ENCODE measurements around the gene MRPL3. TPM values are rescaled to one million over a fixed set of nuclear protein-coding genes. Genes with fewer than 3 reads are reported as not detected.
A peak's percentile ranks its signal among the peaks of the same experiment; 100 is the strongest.

MRPL3 gene
- polyA plus RNA-seq, 3 donors = 20.9 to 66.3 (median 62.9) TPM

DNA sequence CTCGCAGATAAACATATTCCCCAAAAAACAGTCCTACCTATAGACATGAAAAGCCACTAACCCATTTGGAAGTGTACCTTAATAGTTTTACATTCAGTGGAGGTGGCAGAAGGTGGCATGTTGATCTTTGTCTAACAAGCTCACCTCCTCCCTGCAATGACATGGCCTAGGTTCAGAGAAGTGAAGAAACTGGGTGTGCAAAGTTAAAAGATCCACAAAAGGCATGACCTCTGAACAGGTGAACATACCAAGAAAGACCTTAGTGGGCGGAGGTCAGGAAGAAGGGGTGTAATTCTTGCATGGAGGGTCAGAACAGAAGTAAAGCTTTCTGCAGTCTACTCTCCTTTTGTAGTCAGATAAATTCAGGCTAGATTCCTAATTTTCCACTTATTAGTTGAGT, 822 bp downstream of the MRPL3 start:
- H3K4me1 Mint-ChIP-seq = peaks cover 45% of the 10 kb centered on the region
- Histone ChIP-seq H3K79me2 (ENCODE audit: insufficient read depth, low read length) (peaks cover 28% of the 10 kb centered on the region), H3K27ac (ENCODE audit: low read depth in 1 of 2, low read length in 2 of 2) (peak overlapping the region in 1 of 2 donors; percentile 87), H3K27me3 (ENCODE audit: control insufficient read depth in 2 of 2, insufficient read depth in 2 of 2, low read length in 2 of 2) (no peaks in the 10 kb centered on the region), H3K4me3 (replicated peaks in 1 of 3; ENCODE audit: low read depth in 2 of 3, low read length in 3 of 3) (peak overlapping the region; percentile 67 to 96 (median 91)), H3K9me3 (replicated peaks in 1 of 2; ENCODE audit: control insufficient read depth in 1 of 2, insufficient read depth in 1 of 2, low read length in 2 of 2) (no peaks in the 10 kb centered on the region), H2AFZ (ENCODE audit: insufficient read depth, low read depth, low read length, poor library complexity, severe bottlenecking) (peak overlapping the region; percentile 97), H3K4me1 (ENCODE audit: control insufficient read depth in 1 of 2, insufficient read depth in 2 of 2, low read length in 2 of 2) (peaks cover 32 to 44% of the 10 kb centered on the region in 2 donors), H3K9ac (ENCODE audit: insufficient read depth, low read length, poor library complexity, severe bottlenecking) (peak overlapping the region; percentile 83), H3K4me2 (replicated peaks; ENCODE audit: extremely low read depth, low read length, poor library complexity, severe bottlenecking) (peak overlapping the region; percentile 92), H3K36me3 (replicated peaks in 1 of 2; ENCODE audit: control insufficient read depth in 1 of 2, insufficient read depth in 2 of 2, low read length in 2 of 2) (peaks cover 34 to 35% of the 10 kb centered on the region in 2 donors), H4K20me1 (ENCODE audit: insufficient read depth, low read length) (no peaks in the 10 kb centered on the region)
- TF ChIP-seq, protein P1, sequence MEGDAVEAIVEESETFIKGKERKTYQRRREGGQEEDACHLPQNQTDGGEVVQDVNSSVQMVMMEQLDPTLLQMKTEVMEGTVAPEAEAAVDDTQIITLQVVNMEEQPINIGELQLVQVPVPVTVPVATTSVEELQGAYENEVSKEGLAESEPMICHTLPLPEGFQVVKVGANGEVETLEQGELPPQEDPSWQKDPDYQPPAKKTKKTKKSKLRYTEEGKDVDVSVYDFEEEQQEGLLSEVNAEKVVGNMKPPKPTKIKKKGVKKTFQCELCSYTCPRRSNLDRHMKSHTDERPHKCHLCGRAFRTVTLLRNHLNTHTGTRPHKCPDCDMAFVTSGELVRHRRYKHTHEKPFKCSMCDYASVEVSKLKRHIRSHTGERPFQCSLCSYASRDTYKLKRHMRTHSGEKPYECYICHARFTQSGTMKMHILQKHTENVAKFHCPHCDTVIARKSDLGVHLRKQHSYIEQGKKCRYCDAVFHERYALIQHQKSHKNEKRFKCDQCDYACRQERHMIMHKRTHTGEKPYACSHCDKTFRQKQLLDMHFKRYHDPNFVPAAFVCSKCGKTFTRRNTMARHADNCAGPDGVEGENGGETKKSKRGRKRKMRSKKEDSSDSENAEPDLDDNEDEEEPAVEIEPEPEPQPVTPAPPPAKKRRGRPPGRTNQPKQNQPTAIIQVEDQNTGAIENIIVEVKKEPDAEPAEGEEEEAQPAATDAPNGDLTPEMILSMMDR (IDR thresholded peaks at IDR 0.05) = no peak
- DNase-seq = no peak
- WGBS (ENCODE audit: insufficient coverage) = no CpG with 5 or more reads among the region's 2 CpGs
- H3K9me3 Mint-ChIP-seq = peaks cover 0 to 6% (median 0%) of the 10 kb centered on the region in 7 donors
- H3K36me3 Mint-ChIP-seq = peaks cover 30 to 37% of the 10 kb centered on the region in 2 donors
- H3K27me3 Mint-ChIP-seq (ENCODE audit: low read depth in 3 of 3) = no peaks in the 10 kb centered on the region
- peak overlapping the region; percentile 1 to 93 (median 89) for H3K27ac Mint-ChIP-seq
- peak overlapping the region; percentile 96 for H3K4me3 Mint-ChIP-seq
- intact Hi-C loops (cut with micrococcal nuclease) = loop anchor here in 1 of 2 donors (2.0 kb wide), 1 partner anchor 141 kb away; no protein-coding TSS in a partner anchor

DNA sequence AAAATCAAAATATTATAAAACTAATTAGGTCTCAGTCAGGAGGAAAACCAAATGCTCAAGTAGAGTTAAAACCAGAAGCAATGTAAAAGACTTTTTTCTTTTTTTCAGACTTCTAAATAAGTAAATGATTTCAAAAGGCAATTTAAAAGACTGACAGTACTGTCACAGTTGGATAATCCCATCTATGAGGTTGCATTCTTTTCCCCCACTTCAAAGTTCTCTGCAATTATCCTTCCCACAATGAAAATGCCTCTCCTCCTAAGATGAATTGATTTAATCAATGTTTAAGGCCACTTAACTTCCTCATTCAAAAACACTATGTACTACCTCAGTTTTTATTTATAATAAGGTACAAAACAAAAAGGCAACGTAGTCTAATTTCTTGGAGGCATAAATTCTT, 8.1 kb downstream of the MRPL3 start:
- no peaks in the 10 kb centered on the region for H3K27me3 ChIP-seq (ENCODE audit: control insufficient read depth in 2 of 2, insufficient read depth in 2 of 2, low read length in 2 of 2)
- H4K20me1 ChIP-seq (ENCODE audit: insufficient read depth, low read length) = peaks cover 5% of the 10 kb centered on the region
- Mint-ChIP-seq H3K4me3 (no peak overlapping the region), H3K27me3 (ENCODE audit: low read depth in 3 of 3) (no peaks in the 10 kb centered on the region), H3K27ac (no peak overlapping the region), H3K36me3 (peaks cover 53 to 60% of the 10 kb centered on the region in 2 donors), H3K4me1 (peaks cover 3% of the 10 kb centered on the region), H3K9me3 (no peaks in the 10 kb centered on the region)
- DNase-seq = no peak
- H3K4me3 ChIP-seq (replicated peaks in 1 of 3; ENCODE audit: low read depth in 2 of 3, low read length in 3 of 3) = no peak overlapping the region
- H3K36me3 ChIP-seq (replicated peaks in 1 of 2; ENCODE audit: control insufficient read depth in 1 of 2, insufficient read depth in 2 of 2, low read length in 2 of 2) = peaks cover 80 to 97% of the 10 kb centered on the region in 2 donors
- intact Hi-C loops (cut with micrococcal nuclease) = no loop called here
- no peak overlapping the region for H3K9ac ChIP-seq (ENCODE audit: insufficient read depth, low read length, poor library complexity, severe bottlenecking)
- TF ChIP-seq, protein P1 (IDR thresholded peaks at IDR 0.05) = no peak
- no peak overlapping the region for H3K4me2 ChIP-seq (replicated peaks; ENCODE audit: extremely low read depth, low read length, poor library complexity, severe bottlenecking)
- H3K27ac ChIP-seq (ENCODE audit: low read depth in 1 of 2, low read length in 2 of 2) = no peak overlapping the region
- no peaks in the 10 kb centered on the region for H3K4me1 ChIP-seq (ENCODE audit: control insufficient read depth in 1 of 2, insufficient read depth in 2 of 2, low read length in 2 of 2)
- H3K79me2 ChIP-seq (ENCODE audit: insufficient read depth, low read length) = no peaks in the 10 kb centered on the region
- no peaks in the 10 kb centered on the region for H3K9me3 ChIP-seq (replicated peaks in 1 of 2; ENCODE audit: control insufficient read depth in 1 of 2, insufficient read depth in 1 of 2, low read length in 2 of 2)
- WGBS (ENCODE audit: insufficient coverage) = no CpG with 5 or more reads among the region's 1 CpG
- no peak overlapping the region for H2AFZ ChIP-seq (ENCODE audit: insufficient read depth, low read depth, low read length, poor library complexity, severe bottlenecking)

Data from CD14-positive monocyte (primary cell).